Ovary (tissue), 9 donors: ENCODE data around the gene ENPP3. TPM values are rescaled to one million over a fixed set of nuclear protein-coding genes. Genes with fewer than 3 reads are reported as not detected.

ENCODE experiments used
- DNase-seq, 5 donors: peaks; one replicate each; pipeline ENCODE4 v3.0.0-alpha.2; 2019 to 2020
- H3K27ac ChIP-seq, 2 donors: fragments of 200-600 bp; one replicate each; pipeline versions ENCODE4 v1.5.1 to v1.8.0; 2019 to 2022
- H3K27me3 ChIP-seq: fragments of 200-600 bp; one replicate; pipeline ENCODE4 v1.8.0; 2022
- H3K36me3 ChIP-seq: fragments of 200-600 bp; sonication (generic); one replicate; pipeline ENCODE4 v1.5.1; 2019
- H3K4me1 ChIP-seq: one replicate; pipeline ENCODE4 v1.8.1; 2013; ENCODE audit warnings: mild to moderate bottlenecking, moderate library complexity; ENCODE audit not compliant: insufficient read depth
- H3K4me3 ChIP-seq: fragments of 200-600 bp; sonication (generic); one replicate; pipeline ENCODE4 v1.5.1; 2017
- H3K9me3 ChIP-seq, 2 donors: fragments of 200-600 bp in 1 of 2; sonication (generic) in 1 of 2; one replicate each; pipeline versions ENCODE4 v1.5.1 to v1.8.1; 2013 to 2019; ENCODE audit warnings: mild to moderate bottlenecking in 1 of 2, moderate library complexity in 1 of 2
- CTCF ChIP-seq, 3 donors: fragments of 450-650 bp in 2 of 3; fragments of 200-600 bp in 1 of 3; IDR thresholded peaks; one replicate each; pipeline versions ENCODE4 v1.5.1 to v1.8.0; 2016 to 2022; ENCODE audit warnings: antibody characterized with exemption in 3 of 3, mild to moderate bottlenecking in 1 of 3
- EP300 ChIP-seq: sonication (generic); formaldehyde crosslinking; IDR thresholded peaks from one replicate; pipeline ENCODE4 v1.6.1; 2017; ENCODE audit warnings: antibody characterized with exemption
- POLR2A ChIP-seq: fragments of 450-650 bp; IDR thresholded peaks from one replicate; pipeline ENCODE4 v1.6.1; 2017; ENCODE audit warnings: antibody characterized with exemption, mild to moderate bottlenecking, moderate library complexity
- WGBS, 3 donors: extraction: QIAGEN DNeasy Blood & Tissue Kit in 1 of 3; methylation state at CpG; one replicate each; pipeline versions ENCODE4 v1.1.5 to v1.1.7; 2013 to 2017; 5-methylcytosine and 5-hydroxymethylcytosine counted together
- intact Hi-C, 4 donors: fragments of 100-400 bp; cut with DNase I; formaldehyde crosslinking; loops; one replicate each; pipeline versions ENCODE4 v1.11.0 to v1.15.1; 2022 to 2023
- polyA plus RNA-seq, 2 donors: library from polyadenylated mRNA; stranded (reverse); fragments of 200-250 nt in 1 of 2; fragments of 350-450 nt in 1 of 2; fragmentation: Illumina TruSeq in 1 of 2; extraction: RNeasy Lipid Tissue Mini Kit (QIAGEN cat#74804) in 1 of 2; gene quantifications; one replicate each; pipeline ENCODE4 v1.2.3, GENCODE V29; 2013 to 2014
- total RNA-seq, 7 donors: library from RNA; depleted of rRNA in 2 of 7; stranded (reverse); fragments of >200 nt in 2 of 7; fragmentation: NEBNext Ultra II Directional in 3 of 7; extraction: Animal tissue kit (Norgen Biotek cat#: 25700) in 3 of 7; gene quantifications; one replicate each; pipeline versions ENCODE4 v1.1.0 to v1.2.4, GENCODE V29; 2016 to 2023
- donor health status: DM: no; HTN: no; CAD: no; lungs with moderate emphysema.
- donor health status: DM: no; HTN: no; CAD: no.
- donor health status: Bipolar disorder and iron deficiency.
- donor health status: DM: yes; HTN: yes; CAD: no.
- donor health status: DM: no; HTN: no; CAD: no.
- donor health status: DM: yes; HTN: yes; CAD: no.

The ENPP3 gene
- total and polyA plus RNA-seq, 9 donors = 0.41 to 3.9 (median 1.4) TPM

DNA sequence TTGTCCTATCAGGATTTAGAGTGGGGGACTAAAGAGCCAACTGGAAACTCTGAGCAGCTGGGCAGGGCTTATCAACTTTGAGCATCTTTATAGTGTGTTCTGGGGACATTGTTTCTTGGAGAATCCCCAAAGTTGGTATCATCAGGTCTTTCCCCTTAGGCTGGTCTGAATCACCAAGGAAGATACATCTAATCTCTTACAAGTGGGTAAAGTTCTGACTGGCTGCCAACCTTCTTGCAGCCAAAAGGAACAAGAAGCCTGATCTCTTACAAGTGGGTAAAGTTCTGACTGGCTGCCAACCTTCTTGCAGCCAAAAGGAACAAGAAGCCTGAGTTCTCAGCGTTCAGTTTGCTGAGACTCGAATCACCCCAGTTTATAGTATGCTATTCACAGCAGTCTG, 7.5 kb upstream of the ENPP3 start:
- intact Hi-C loops = no loop called here
- no peaks in the 10 kb centered on the region for H3K27me3 ChIP-seq
- TF ChIP-seq POLR2A (no peak), CTCF (IDR thresholded peaks at IDR 0.05) (no peak), EP300 (no peak)
- H3K4me3 ChIP-seq = no peak overlapping the region
- no peaks in the 10 kb centered on the region for H3K36me3 ChIP-seq
- H3K4me1 ChIP-seq = no peaks in the 10 kb centered on the region
- no peak overlapping the region for H3K27ac ChIP-seq
- WGBS, 3 donors = 60 to 80% (median 78%) methylated on average over 2 of the region's 2 CpGs
- no peaks in the 10 kb centered on the region for H3K9me3 ChIP-seq
- no peak for DNase-seq

DNA sequence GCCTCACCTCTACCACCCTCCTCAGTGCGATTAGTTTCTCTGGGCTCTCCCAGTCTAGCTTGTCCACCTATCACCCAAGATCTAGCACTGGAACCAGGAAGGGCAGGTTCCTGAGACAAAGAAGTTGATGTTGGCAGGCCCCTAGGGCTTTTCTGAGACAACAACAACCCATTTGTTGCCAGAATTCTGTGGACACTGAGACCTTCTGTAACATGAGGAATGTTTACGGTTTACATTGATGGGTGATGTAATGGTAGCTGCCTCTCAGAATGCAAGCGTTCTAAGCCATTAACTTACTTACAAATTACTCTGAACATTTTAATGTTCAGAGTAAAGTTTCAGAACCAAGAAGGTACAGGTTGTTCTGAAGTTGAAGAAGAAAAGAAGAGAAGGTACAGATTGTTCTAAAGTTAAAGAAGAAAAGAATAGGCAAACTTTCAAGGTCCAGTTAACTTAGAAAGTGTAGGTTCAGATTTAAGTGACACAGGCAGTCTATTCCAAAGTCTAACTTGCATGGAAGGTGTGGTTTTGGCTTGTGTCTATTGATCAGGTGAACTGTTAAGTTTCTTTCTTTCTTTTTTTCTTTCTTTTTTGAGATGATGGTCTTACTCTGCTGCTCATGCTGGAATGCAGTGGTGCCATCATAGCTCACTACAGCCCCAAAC, 5.3 kb upstream of the ENPP3 start:
- intact Hi-C loops = no loop called here
- no peaks in the 10 kb centered on the region for H3K9me3 ChIP-seq
- no peak for DNase-seq
- H3K27ac ChIP-seq = no peak overlapping the region
- TF ChIP-seq EP300 (no peak), CTCF (IDR thresholded peaks at IDR 0.05) (no peak), POLR2A (no peak)
- H3K27me3 ChIP-seq = no peaks in the 10 kb centered on the region
- WGBS, 3 donors = 85 to 94% (median 88%) methylated on average over 3 of the region's 3 CpGs
- H3K4me1 ChIP-seq = no peaks in the 10 kb centered on the region
- no peaks in the 10 kb centered on the region for H3K36me3 ChIP-seq
- no peak overlapping the region for H3K4me3 ChIP-seq

GRCh38 chr6:131635384-131636340, 1.4 kb upstream of the ENPP3 start:
- no peak for DNase-seq
- WGBS, 3 donors = 88 to 89% (median 88%) methylated on average over 11 of the region's 11 CpGs
- no peak overlapping the region for H3K4me3 ChIP-seq
- no peaks in the 10 kb centered on the region for H3K36me3 ChIP-seq
- TF ChIP-seq EP300 (no peak), CTCF (IDR thresholded peaks at IDR 0.05) (no peak), POLR2A (no peak)
- no peaks in the 10 kb centered on the region for H3K9me3 ChIP-seq
- no peak overlapping the region for H3K27ac ChIP-seq
- no peaks in the 10 kb centered on the region for H3K4me1 ChIP-seq
- intact Hi-C loops = no loop called here
- no peaks in the 10 kb centered on the region for H3K27me3 ChIP-seq

DNA sequence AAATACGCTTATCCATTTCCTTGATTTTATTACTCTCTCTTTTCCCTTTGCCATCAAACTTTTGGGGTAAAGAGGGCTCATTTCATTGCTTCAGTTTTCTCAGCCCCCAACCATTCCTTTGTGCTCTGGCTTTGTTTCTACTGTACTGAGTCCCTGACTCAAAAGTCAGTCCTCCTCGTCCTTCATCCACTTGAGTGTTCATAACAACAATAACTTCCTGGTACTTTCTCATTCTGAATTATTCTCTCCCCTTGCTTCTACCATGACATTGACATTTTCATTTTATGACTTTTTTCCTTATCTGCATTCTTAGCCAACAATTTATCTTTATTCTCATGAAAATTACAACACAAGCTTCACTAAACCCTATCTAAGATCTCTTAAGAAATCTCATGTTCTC, 911 bp downstream of the ENPP3 start:
- no peaks in the 10 kb centered on the region for H3K9me3 ChIP-seq
- H3K4me3 ChIP-seq = no peak overlapping the region
- H3K27me3 ChIP-seq = no peaks in the 10 kb centered on the region
- H3K27ac ChIP-seq = no peak overlapping the region
- 81 to 89% (median 89%) methylated on average over 2 of the region's 2 CpGs for WGBS, 3 donors
- H3K4me1 ChIP-seq = no peaks in the 10 kb centered on the region
- H3K36me3 ChIP-seq = no peaks in the 10 kb centered on the region
- DNase-seq = no peak
- TF ChIP-seq POLR2A = no peak
- no peak for TF ChIP-seq EP300
- TF ChIP-seq CTCF (IDR thresholded peaks at IDR 0.05) = no peak
- intact Hi-C loops = no loop called here
